ENCODE measurements around the gene ASGR1.
"Not testable (repeated sequence)": the region's sequence is repeated elsewhere in the genome, so short reads cannot be mapped to it uniquely, and the experiment has no call there.

ASGR1 gene

DNA sequence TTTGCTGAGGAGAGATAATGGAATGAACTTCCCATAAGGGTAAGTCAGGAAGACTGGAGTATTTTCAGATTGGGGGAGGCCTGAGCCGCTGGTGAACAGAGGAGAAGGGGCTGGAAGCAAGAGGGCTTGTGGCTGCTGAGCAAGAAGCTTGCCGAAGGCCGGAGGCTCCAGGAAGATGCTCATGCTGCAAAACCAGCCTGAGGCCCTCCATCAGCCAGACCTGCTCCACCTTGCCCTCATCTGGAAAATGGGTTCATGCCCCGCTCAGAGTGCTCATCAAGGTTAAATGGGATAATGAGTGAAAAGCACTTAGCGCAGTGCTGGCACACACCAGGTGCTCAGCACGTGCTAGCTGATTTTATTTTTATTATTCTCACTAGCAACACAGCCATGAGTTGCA, 5.5 kb upstream of the ASGR1 start:
- no peak for TF ChIP-seq CTCF (IDR thresholded peaks at IDR 0.05; ENCODE audit: insufficient read depth, missing control alignments)
- no peak for FAIRE-seq
- no peak for DNase-seq (ENCODE audit: insufficient read length, low spot score)

DNA sequence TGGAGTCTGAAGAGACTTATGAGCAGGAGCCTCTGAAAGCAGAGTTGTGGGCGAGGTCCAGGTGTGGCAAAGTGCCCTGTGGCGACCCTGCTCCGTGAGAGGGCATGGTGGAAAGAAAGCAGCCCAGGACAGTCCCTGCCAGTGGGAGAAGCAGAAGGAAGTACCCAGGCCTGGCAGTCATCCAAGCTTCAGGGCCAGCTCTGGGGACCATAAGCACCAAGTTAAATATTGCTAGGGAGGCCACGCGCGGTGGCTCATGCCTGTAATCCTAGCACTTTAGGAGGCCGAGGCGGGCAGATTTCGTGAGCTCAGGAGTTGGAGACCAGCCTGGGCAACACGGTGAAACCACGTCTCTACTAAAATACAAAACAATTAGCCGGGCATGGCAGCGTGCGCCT, 4.9 kb upstream of the ASGR1 start:
- no peak for FAIRE-seq
- no peak for DNase-seq (ENCODE audit: insufficient read length, low spot score)
- no peak for TF ChIP-seq CTCF (IDR thresholded peaks at IDR 0.05; ENCODE audit: insufficient read depth, missing control alignments)

DNA sequence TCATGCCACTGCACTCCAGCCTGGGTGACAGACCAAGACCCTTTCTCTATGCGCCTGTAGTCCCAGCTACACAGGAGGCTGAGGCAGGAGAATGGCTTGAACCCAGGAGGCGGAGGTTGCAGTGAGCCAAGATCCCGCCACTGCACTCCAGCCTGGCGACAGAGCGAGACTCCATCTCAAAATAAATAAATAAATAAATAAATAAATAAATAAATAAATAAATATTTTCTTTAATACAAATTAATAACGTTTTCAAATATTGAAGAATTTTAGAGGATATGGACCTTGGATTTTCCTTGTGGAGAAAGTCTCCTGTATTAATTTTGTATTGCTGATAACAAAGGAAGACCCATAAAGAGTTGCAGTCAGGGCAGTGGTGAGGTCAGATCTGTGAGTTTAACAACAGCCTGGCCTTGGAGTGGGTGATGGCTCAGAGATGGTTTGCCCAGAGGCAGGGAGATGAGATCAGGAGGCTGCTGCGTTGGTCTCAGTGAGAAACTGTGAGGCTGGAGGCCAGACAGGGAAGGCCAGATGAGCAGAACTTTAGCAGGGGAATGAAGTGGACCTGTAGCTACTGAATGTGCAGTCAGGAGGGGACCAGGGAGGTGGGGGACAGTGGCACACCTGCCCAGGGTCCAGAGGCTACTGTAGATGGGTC, 4.4 kb upstream of the ASGR1 start:
- DNase-seq (ENCODE audit: insufficient read length, low spot score), result no peak
- no peak for FAIRE-seq
- TF ChIP-seq CTCF (IDR thresholded peaks at IDR 0.05; ENCODE audit: insufficient read depth, missing control alignments), result no peak

- not testable (repeated sequence) for FAIRE-seq; DNase-seq (ENCODE audit: insufficient read length, low spot score)
Measured at GRCh38 chr17:7182101-7182500, 2.9 kb upstream of the ASGR1 start.

DNA sequence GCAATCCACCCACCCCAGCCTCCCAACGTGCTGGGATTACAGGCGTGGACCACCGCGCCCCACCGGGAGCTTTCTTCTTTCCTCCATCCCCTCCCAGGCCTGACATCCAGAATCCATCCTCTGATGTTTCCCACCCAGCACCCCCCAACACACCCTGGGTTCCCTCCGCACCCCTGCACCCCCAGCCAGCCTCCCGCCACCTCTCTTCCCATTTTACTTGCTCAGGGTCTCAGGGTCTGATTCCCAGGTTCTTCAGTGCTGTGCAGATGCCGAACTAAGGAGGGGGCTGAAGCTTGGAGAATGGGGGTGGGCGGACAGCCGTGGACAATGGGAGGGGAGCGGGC, 225 bp downstream of the ASGR1 start:
- TF ChIP-seq CTCF (IDR thresholded peaks at IDR 0.05; ENCODE audit: insufficient read depth, missing control alignments), result no peak
- FAIRE-seq, result no peak

DNA sequence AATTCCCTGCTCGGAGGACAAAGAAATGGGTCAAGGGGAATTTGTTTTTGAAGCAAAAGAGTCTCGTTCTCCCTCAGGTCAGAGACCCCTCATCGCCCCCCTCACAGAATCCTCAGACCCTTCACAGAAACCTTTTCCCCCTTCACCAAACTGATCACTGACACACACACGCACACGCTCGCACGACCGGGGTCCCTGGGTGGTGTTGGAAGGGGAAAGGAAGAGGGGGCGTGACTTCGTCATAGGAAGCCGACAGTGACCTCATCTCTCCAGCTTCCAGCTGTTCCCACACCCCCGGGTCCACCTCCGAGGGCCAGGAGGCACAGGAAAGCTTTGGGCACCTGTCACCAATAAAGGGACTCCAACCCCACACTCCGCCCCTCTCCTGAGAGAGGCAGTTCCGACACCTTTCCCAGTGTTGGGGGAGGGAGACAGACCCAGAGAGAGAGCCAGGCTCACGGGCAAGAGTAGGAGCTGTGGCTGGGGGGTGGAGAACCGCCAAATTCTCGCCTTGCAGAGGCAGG, 1.2 kb downstream of the ASGR1 start:
- TF ChIP-seq CTCF (IDR thresholded peaks at IDR 0.05; ENCODE audit: insufficient read depth, missing control alignments), result no peak
- DNase-seq (ENCODE audit: insufficient read length, low spot score) (no peak), FAIRE-seq (no peak)

More for the DNA sequence above, 225 bp downstream of the ASGR1 start:
- no peak for DNase-seq (ENCODE audit: insufficient read length, low spot score)

DNA sequence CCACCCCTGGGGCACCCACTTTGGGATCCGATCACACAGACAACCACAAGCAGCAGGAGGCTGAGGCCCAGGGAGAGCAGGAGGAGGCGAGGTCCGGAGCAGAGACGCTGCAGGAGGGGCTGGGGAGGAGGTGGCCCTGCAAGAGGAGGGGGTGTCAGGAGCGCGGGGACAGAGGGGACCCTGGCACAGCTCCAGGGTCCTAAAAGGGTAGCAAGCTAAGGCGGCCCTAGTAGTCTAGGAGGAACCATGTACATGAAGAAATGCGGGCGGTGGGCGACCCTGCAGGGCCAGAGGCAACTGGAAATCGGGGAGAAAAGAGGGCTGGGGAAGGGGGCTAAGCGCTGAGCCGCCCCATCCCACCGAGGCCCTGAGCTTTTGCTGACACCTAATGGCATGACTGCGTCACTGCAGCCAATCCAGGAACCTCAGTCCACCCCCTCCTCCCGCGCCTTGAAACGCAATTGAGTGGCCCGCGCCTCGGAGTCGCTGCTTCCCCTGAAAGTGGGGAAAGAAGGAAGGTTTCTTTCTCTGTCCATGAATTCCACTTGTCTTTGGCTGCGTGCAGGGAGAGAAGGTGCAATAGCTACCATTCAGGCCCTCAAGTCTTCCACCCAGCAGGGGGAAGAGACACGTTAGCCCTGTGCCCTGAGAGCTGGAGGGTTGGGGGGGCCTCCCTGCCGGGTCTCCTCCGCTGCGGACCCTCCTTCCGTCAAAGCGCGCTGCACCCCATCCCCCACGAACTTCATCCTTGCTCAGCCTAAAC, 1.8 kb downstream of the ASGR1 start:
- peak; percentile 58 for TF ChIP-seq CTCF (IDR thresholded peaks at IDR 0.05; ENCODE audit: insufficient read depth, missing control alignments)
- DNase-seq (ENCODE audit: insufficient read length, low spot score), result peak; percentile 87
- no peak for FAIRE-seq

Measured in D721Med (cell line).